Mammary epithelial cell (primary cell): ENCODE measurements around the gene NLRC5.

Experiments
- CTCF ChIP-seq, 2 donors: IDR thresholded peaks in 1 of 2; conservative IDR thresholded peaks in 1 of 2; 2 replicates each; pipeline ENCODE4 v1.5.1; 2011 to 2012; ENCODE audit warnings: inconsistent platforms in 2 of 2, low read length in 2 of 2, mild to moderate bottlenecking in 2 of 2, control low read depth in 1 of 2, low read depth in 1 of 2; ENCODE audit not compliant: insufficient read depth in 1 of 2; ENCODE audit errors: extremely low read depth in 1 of 2
- EZH2 ChIP-seq: IDR thresholded peaks from 2 replicates; pipeline ENCODE4 v1.6.1; 2012; ENCODE audit warnings: low read length, inconsistent platforms, borderline replicate concordance

- no peak for TF ChIP-seq CTCF (conservative IDR thresholded peaks at IDR 0.05 in 1 of 2, IDR thresholded peaks at IDR 0.05 in 1 of 2; ENCODE audit: extremely low read depth in 1 of 2, insufficient read depth in 1 of 2, low read depth in 1 of 2, low read length in 2 of 2)
- TF ChIP-seq EZH2: no peak
Measured at GRCh38 chr16:57024894-57025680, 35.7 kb downstream of the NLRC5 start.
